ENCODE data around the gene LRP1B.

DNA sequence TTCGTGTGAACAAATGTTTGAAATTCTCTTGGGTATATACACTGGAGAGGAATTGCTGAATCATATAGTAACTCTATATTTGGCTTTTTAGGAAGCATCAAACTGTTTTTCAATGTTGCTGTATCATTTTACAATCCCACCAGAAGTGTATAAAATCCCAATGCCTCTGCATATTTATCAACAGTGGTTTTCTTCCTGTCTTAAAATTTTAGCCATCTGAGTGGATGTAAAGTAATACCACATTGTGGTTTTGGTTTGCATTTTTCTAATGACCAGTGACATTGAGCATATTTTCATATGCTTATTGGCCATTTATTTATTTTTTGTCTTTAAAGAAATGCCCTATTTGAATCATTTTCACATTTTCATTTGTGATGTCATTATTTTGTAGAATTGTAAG, 22.8 kb upstream of the LRP1B start:
- TF ChIP-seq, protein P1, sequence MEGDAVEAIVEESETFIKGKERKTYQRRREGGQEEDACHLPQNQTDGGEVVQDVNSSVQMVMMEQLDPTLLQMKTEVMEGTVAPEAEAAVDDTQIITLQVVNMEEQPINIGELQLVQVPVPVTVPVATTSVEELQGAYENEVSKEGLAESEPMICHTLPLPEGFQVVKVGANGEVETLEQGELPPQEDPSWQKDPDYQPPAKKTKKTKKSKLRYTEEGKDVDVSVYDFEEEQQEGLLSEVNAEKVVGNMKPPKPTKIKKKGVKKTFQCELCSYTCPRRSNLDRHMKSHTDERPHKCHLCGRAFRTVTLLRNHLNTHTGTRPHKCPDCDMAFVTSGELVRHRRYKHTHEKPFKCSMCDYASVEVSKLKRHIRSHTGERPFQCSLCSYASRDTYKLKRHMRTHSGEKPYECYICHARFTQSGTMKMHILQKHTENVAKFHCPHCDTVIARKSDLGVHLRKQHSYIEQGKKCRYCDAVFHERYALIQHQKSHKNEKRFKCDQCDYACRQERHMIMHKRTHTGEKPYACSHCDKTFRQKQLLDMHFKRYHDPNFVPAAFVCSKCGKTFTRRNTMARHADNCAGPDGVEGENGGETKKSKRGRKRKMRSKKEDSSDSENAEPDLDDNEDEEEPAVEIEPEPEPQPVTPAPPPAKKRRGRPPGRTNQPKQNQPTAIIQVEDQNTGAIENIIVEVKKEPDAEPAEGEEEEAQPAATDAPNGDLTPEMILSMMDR (IDR thresholded peaks at IDR 0.05), result no peak
- TF ChIP-seq ZFX (IDR thresholded peaks at IDR 0.05; ENCODE audit: borderline replicate concordance), result no peak
